NCI-H748 treated with DMSO at 0.1 percent for 48 hours (cell line): ENCODE results near the gene MAP4K5.
"Not testable (repeated sequence)": the region's sequence is repeated elsewhere in the genome, so short reads cannot be mapped to it uniquely, and the experiment has no call there.

Experiments
- DNase-seq: peaks from one replicate; lab custom pipeline; 2025; lab: John Stamatoyannopoulos, UW

Gene MAP4K5

DNA sequence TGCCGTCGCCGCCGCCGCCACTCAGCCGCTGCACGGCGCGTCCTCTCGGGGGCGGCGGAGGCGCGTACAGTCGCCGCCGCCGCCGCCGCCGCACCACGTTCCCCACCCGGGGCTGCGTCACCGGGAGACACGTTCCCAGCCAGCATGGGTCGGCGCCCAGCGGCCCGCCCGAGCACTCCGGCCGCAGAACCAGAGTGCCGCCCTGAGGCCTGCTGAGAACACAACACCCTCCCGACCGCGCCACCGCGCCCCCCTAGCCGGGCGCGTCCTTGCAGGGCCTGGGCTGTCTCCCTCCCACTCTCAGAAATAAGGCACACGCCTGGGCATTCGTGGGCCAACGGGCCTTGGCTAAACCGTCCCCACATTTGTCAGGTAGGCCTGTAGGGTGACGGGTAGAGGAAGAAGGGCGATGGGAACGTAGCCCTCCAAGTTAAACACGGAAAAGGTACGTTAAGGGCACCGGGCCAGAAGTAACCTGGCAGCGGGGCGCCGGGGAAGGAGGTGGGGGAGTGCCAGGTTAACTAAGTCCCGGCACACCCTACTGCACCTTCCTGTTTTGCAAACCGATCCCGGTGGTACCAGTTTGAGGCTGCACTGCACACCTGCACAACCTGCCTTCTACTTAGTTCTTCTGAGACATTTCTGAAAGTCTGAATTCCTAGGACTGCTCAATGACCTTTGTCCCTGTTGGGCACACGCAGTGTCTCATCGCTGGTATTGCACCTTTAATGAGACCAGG is at the start of gene MAP4K5:
MAP4K5 (minus strand) TSS at position 68 of the 739 bp plus-strand sequence. CDS start 520 bp downstream, outside the sequence.
- DNase-seq, result peak; percentile 79

DNA sequence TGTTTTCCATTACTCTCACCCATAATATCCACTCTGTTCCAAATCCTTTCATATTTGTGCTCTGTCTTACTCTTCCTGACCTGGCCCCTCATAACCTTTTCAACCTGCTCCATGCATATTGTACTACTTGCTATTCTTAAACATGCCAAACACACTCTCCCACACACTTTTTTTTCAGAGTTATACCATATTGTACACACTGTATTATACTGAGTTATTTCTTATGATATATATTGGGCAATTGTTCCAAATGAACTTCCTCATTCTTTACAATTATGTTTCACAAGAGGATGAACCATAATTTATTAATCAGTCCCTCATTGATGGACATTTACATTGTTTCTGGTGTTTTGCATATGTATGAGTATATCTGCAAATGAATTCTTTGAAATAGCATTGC is 46.1 kb upstream of the MAP4K5 start:
- DNase-seq, result no peak

DNA sequence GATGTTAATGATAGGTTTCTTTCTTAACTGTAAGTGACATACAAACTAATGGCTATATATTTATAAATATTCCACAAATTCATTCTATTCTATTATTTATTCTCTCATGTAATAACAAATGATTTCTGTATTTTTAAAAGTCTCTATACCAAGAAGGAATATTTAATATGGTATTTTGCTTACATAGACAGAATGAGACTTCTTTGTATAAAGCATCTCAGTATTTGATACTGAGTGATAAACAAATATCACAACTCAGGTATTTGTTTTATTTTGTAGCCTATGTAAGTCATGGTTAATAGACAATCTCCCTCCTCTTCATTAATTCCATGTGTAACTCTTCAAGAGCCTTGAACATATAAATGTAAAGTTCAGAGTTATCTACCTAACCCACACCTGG is 45.6 kb upstream of the MAP4K5 start:
- no peak for DNase-seq

DNA sequence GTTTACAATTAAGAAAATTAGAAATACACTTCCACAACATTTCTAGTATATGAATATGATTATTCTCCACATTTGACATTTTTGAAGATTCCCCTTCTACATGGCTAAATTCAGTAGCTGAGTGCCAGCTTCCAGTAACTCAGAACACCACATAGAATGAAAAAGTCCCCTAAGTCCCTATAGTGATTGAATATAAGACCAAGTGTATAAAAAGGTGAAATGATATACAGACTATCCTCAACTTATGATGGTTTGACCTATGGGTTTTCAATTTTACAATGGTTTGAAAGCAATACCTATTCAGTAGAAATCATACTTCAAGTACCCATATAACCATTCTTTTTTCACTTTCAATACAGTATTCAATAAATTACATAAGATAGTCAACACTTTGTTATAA is 43.4 kb upstream of the MAP4K5 start:
- DNase-seq, result no peak

DNA sequence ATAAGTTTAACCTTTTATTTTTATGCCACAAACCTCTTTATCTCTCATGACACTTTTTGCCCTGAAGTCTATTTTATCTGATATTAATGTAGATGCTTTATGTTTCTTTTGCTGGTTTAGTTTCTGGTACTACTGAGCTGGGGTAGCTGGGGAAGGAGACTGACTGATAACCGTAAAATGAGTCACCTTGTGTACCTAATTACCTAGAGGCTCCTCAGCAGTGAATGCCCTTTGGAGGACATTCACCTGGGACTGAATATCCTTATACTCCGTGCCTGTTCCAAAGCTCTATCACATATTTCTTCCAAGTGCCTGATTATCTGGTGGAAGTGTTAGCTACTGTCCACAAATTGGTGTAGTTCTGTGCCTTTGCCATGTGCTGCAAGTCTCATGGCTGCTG is 41.5 kb upstream of the MAP4K5 start:
- DNase-seq, result no peak

DNA sequence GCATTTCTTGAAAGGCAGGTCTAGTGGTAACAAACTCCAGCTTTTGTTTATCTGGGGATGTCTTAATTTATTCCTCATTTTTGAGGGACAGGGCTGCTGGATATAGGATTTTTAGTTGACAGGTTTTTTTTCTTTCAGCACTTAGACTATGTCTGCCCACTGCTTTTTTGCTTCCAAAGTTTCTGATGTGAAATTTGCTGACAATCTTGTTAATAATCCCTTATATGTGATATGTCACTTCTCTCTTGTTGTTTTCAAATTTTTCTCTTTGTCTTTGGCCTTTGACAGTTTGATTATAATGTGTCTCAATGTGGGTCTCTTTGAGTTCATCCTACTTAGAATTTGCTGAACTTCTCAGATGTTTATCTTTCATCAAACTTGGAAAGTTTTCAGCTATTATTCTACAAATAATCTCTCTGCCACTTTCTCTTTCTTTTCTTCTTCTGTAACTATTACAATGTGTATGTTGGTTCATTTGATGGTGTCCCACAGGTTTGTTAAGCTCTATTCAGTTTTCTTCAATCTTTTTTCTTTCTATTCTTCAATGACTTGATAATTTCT is 37.4 kb upstream of the MAP4K5 start:
- DNase-seq, result no peak

DNA sequence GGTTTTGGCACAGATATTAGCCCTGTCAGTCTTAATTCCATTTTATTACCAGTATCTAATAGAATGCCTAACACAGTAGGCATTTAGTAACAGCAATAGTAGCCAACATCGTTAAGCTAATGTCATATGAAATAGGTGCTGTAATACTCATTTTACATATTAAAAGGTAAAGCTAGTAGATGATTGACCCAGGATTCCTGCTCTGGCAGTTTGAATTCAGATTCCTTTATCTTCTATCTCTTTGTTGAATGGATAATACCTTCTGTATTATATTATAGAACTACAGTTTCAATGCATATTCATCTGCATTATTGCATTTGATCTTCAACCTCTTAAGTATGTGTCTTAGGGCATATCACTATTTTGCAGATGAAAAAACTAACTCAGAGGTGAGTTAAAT is 30.5 kb upstream of the MAP4K5 start:
- no peak for DNase-seq

DNA sequence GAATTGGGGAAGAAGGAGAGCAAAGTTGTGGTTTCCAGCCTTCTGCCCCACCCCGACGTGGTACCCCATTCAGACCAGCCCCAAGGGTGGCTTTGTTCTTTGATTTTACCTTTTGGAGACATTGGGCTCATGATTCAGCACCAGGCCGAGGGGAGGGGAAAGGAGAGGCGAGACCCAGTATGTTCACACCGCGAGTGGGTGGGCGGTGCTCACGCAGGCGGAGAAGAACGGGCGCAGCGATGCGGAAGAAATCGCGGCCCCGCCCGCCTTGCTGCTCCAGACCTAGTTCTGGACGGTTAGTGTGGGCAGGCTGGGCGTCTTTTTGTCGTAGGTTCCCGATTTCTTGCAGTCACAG is 28.5 kb upstream of the MAP4K5 start:
- DNase-seq, result peak; percentile 76

DNA sequence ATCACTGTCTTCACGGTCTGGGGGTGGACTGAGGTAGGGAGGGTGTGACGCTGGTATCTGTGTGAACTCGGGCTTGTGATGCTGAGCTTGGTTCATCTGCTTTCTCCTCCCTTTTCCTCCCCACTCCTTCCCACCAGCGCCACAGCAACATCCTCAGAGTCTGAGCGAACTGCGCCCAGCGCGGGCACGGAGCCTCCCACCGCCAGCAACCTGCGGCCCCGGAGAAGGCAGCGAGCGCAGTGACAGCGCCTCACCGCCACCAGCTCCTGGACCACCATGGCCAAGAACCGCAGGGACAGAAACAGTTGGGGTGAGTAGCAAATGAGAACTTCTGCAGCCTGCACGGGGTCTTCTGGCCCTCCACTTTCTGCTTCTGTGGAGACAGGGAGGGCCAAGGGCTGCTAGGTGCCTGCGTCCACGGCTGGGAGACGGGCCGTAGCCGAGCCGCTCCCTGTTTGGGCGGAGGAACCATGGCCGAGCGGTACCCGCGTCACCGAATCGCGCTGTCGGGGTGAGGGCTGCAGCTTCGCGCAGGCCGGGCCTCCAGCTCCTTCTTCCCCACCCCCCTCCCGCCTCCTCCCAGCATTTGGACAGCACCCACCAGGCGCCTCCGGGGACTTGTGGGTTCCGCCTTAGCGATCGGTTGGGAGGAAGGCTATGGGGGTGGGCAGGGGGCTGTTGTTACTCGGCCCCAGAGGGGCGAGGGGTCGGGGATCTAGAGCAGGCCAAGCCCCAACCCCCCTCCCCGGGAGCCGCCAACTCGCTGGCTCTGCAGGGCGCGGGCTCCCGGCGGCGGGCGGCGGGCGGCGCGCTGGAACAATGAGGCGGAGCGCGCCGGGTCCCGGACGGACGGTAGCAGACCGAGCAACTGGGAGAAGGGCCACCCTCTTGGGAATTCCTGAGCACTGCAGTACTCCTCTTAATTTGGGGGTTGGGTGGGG is 27.9 kb upstream of the MAP4K5 start, which contains the start of gene ATL1:
ATL1 (plus strand) TSS at position 156 of the 941 bp plus-strand sequence; CDS start at position 277, 121 bp downstream.
- DNase-seq, result peak; percentile 82

DNA sequence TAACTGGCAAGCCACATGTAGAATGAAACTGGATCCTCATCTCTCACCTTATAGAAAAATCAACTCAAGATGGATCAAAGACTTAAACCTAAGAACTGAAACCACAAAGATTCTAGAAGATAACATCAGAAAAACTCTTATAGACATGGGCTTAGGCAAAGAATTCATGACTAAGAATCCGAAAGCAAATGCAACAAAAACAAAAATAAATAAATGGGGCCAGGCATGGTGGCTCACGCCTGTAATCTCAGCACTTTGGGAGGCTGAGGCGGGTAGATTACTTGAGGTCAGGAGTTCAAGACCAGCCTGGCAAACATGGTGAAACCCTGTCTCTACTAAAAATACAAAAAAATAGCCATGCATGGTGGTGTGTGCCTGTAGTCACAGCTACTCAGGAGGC is 20.4 kb upstream of the MAP4K5 start:
- not testable (repeated sequence) for DNase-seq

DNA sequence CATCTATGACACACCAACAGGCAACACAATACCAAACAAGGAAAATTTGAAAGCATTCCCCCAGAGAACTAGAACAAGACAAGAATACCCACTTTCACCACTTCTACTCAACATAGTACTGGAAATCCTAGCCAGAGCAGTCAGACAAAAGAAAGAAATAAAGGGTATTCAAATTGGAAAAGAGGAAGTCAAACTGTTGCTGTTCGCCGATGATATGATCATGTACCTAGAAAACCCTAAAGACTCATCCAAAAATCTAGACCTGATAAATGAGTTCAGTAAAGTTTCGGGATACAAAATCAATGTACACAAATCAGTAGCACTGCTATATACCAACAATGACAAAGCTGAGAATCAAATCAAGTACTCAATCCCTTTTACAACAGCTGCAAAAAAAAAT is 19.5 kb upstream of the MAP4K5 start:
- no peak for DNase-seq

DNA sequence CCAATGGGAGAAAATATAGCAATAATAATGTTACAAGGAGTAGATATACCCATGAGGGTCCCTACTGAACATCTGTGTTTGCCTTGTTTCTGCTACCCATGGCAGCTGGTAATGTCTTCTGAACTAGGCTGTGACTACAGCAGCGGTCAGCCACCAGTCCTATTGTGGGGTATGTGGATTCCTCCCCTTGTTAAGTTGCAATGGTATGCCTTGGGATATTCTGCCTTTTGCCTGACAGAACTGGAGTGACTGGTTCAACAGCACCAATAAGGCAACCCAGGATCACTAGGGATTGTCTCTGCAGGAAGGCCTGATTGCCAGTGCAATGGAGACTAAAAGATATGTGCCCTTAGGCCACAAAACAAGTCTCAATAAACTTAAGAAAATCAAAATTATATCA is 17.9 kb upstream of the MAP4K5 start:
- no peak for DNase-seq

DNA sequence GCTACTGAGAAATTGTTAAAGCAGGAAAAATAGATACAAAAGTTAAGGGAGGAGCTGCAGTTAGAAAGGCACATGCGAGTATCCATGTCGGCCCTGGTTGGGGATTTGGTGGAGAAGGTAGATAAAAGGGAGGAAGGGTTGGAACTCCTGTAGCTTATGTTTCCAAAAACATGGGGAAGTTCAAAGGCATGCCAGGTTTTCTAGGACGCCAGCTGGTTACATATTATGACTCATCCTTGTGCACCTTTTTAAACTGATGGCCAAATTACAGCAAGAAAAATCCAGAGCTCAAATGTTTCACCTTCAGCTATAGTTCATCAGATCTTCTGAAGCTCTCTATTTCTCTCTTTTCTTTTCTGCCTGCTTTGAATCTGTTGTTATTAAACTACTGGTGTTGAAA is 13.2 kb upstream of the MAP4K5 start:
- DNase-seq, result no peak

DNA sequence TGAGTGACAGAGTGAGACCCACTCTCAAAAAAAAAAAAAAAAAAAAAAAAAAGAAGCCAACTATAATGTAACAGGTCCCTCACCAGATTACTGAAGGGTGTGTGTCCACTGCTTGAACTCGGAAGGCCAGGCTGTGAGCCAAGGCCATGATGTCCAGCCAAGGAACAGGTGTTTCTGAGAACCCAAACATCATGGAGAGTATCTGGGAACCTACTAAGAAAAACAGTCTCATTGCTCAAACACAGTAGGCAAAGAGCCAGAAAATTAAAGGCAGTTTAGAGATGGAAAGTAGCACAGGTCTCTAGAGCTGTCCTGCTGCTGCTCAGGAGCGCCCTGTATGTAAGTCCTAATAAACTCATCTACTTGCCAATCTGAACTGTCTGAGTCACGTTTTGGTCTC is 12.5 kb upstream of the MAP4K5 start:
- DNase-seq, result no peak

DNA sequence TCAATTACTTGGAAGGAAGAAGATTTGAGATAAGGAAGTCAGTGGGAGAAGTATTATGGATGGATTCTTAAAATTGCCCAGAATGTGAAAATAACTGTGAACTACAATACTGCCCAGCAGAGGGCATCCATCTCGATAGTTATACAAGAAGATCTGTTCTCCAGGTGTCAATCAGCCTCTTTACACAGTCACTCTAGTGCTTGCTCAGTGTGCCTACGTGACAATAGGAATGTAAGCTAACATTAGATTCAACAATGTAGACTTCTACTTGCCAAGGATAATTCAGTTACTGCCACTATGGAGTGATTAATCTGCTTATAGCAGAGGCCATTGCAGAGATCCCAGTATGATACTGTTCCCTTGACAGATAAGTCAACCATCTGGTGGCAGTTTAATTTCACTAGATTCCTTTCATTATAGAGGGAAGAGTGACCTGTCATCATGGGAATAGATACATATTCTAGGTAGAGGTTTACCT is 10.6 kb upstream of the MAP4K5 start:
- peak; percentile 90 for DNase-seq

DNA sequence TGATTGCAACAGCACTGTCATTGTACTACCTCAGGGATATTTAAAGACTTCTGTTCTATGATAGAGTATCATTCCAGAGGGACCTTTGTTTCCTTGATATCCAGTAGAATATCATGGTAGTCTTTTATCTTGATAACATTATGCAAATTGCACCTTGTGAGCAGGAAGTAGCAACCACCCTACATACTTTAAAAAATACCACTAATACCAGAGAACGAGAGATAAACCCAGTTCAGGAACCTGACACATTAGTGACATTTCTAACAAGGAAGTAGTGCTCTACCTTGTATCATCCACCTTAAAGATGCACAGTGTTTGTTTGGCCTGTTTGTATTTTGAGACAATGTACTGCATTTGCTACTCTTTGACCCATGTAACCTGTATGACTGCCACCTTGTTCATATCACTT is 8.8 kb upstream of the MAP4K5 start:
- DNase-seq, result no peak

DNA sequence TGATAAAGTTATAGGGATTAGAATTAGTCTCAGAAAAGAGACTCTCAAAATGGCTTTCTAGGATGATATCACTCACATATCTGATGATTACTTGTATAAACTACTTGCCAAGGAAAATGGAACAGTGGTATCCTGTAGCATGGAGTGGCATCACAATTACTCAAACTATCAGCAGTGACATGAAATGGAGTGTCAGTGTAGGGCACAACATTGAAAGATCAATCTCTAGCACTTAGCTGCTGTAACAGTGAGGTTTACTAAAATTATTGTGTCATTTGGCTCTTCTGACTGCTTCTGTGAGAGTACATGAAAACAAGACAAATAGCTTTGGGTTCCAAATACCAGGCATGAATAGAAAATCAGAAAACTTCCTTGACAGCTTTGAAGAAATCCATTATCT is 6.7 kb upstream of the MAP4K5 start:
- DNase-seq, result no peak

DNA sequence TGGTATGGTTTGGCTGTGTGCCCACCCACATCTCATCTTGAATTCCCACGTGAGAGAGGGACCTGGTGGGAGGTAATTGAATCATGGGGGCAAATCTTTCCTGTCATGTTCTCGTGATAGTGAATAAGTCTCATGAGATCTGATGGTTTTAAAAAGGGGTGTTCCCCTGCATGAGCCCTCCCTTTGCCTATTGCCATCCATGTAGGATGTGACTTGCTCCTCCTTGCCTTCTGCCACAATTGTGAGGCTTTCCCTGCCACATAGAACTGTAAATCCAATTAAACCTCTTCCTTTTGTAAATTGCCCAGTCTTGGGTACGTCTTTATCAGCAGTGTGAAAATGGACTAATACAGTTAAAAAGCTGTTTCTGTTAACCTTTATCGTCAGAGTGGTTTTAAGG is 5.7 kb upstream of the MAP4K5 start:
- DNase-seq, result not testable (repeated sequence)

DNA sequence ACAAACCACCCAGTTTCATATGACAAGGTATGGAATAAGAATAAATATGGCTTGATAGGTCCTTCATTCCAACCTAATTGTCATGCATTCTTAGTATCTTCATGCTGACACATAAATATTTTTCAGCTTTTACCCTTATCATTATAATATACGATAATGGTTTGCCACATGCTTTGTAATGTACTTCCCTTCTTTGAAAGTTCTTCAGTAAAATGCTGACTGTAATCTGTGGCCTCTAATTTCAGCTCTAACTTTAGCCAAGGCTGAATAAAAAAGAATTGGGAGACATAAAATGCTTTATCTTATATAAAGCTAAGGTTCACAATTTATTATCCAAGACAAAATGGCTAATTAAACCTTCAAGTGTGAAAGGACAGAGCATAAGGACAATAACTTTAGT is 2.6 kb upstream of the MAP4K5 start:
- no peak for DNase-seq

DNA sequence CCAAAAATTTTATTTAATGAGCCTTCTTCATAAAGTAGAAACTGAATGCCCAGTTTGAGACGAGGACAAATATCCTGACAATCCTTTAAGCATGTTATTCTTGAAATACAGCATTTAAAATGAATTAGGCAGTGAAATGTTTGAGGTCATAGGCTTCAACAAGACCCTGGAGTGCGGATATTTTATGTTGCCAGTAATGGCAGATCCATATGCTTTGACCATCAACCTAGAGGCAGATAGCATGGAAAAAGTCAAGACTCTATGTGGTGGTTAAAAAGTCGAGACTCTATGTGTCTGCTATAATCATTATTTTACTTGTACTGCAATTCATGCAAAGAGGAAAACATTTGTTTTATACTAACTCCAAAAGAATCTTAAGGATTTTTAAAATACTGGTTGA is 2.0 kb upstream of the MAP4K5 start:
- no peak for DNase-seq

DNA sequence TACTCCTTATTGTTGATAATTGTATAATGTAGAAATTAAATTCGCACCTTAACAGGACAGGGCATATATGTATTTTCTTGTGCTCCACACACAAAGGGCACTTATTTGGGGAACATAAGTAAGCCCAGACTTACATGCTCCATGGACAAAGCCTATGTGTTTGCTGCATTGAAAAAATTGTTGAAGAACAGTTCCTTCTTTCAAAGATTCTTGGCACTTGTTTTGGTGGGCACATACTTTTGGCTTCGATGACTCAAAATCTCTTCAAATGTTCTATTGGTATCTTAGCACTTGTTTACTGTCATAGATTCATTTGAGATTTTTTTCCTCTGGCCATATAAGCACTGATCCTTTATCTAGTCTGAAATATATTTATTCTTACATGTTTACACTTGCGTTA is 1.4 kb upstream of the MAP4K5 start:
- no peak for DNase-seq

DNA sequence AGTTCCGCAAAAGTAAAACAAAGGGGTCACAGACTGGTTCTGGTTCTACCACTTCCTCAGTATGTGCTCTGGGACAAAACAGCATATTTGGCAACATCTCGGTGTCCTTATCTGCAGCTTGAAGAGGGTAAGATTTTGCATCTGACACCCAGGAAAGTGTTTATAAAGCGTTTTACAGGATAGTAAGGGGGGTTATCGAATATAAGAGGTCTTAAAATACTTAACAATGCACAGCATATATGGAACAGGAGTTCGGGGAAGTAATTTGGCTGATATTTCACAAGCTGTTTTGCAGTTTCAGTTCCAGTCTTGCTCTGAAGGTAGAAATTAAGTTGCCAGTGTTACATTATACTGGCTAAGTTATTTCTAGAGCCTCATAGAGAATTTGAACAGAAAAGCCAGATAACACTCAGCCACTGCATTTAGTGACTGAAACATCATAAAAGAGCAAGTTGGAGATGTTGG is 904 bp upstream of the MAP4K5 start:
- DNase-seq, result no peak
